Measurements from ENCODE around the gene MSI2.

The MSI2 gene

GRCh38 chr17:57466017-57466471, 209.7 kb downstream of the MSI2 start:
- no peak for DNase-seq

- no peak for DNase-seq
These were observed 210.2 kb downstream of the MSI2 start for GRCh38 chr17:57466521-57466920.

GRCh38 chr17:57467226-57467625, 210.9 kb downstream of the MSI2 start:
- DNase-seq: no peak

- DNase-seq: no peak
These were observed 211.5 kb downstream of the MSI2 start for GRCh38 chr17:57467801-57468200.

- DNase-seq: no peak
These were observed 212.8 kb downstream of the MSI2 start for GRCh38 chr17:57468932-57469775.

- DNase-seq: no peak
These were observed 214.6 kb downstream of the MSI2 start for GRCh38 chr17:57470906-57471305.

- DNase-seq: no peak
These were observed 215.6 kb downstream of the MSI2 start for GRCh38 chr17:57471868-57472368.

GRCh38 chr17:57475796-57476195, 219.5 kb downstream of the MSI2 start:
- DNase-seq: no peak

- no peak for DNase-seq
These were observed 221.4 kb downstream of the MSI2 start for GRCh38 chr17:57477522-57478362.

- no peak for DNase-seq
These were observed 222.3 kb downstream of the MSI2 start for GRCh38 chr17:57478478-57479250.

- peak; percentile 30 for DNase-seq
These were observed 224.3 kb downstream of the MSI2 start for GRCh38 chr17:57480438-57481196.

- DNase-seq: peak; percentile 62
These were observed 225.6 kb downstream of the MSI2 start for GRCh38 chr17:57481910-57482391.

GRCh38 chr17:57482657-57483056, 226.3 kb downstream of the MSI2 start:
- DNase-seq: no peak

GRCh38 chr17:57484081-57484666, 227.9 kb downstream of the MSI2 start:
- no peak for DNase-seq

GRCh38 chr17:57484826-57485565, 228.7 kb downstream of the MSI2 start:
- no peak for DNase-seq

GRCh38 chr17:57485566-57485865, 229.2 kb downstream of the MSI2 start:
- DNase-seq: no peak

GRCh38 chr17:57485916-57486881, 229.9 kb downstream of the MSI2 start:
- no peak for DNase-seq

- DNase-seq: peak; percentile 57
These were observed 230.6 kb downstream of the MSI2 start for GRCh38 chr17:57486882-57487301.

GRCh38 chr17:57487573-57487972, 231.2 kb downstream of the MSI2 start:
- DNase-seq: no peak

- no peak for DNase-seq
These were observed 232.5 kb downstream of the MSI2 start for GRCh38 chr17:57488856-57489255.
